ENCODE measurements around the gene TNS1.

The TNS1 gene

GRCh38 chr2:217849154-217849975 is 153.4 kb downstream of the TNS1 start:
- DNase-seq (ENCODE audit: low read depth in 2 of 2): no peak

GRCh38 chr2:217848351-217848957 is 154.3 kb downstream of the TNS1 start:
- DNase-seq (ENCODE audit: low read depth in 2 of 2): no peak

GRCh38 chr2:217847552-217848350 is 155.0 kb downstream of the TNS1 start:
- DNase-seq (ENCODE audit: low read depth in 2 of 2): no peak

GRCh38 chr2:217847115-217847514 is 155.7 kb downstream of the TNS1 start:
- DNase-seq (ENCODE audit: low read depth in 2 of 2): no peak

- no peak for DNase-seq (ENCODE audit: low read depth in 2 of 2)
Measured at GRCh38 chr2:217846321-217846743, 156.5 kb downstream of the TNS1 start.

GRCh38 chr2:217845301-217845700 is 157.5 kb downstream of the TNS1 start:
- no peak for DNase-seq (ENCODE audit: low read depth in 2 of 2)

GRCh38 chr2:217844696-217845095 is 158.1 kb downstream of the TNS1 start:
- DNase-seq (ENCODE audit: low read depth in 2 of 2): no peak

- no peak for DNase-seq (ENCODE audit: low read depth in 2 of 2)
Measured at GRCh38 chr2:217843324-217843723, 159.5 kb downstream of the TNS1 start.

- no peak for DNase-seq (ENCODE audit: low read depth in 2 of 2)
Measured at GRCh38 chr2:217842017-217842416, 160.8 kb downstream of the TNS1 start.

GRCh38 chr2:217840522-217840921 is 162.3 kb downstream of the TNS1 start:
- DNase-seq (ENCODE audit: low read depth in 2 of 2): no peak

- DNase-seq (ENCODE audit: low read depth in 2 of 2): no peak
Measured at GRCh38 chr2:217839750-217840107, 163.1 kb downstream of the TNS1 start.

GRCh38 chr2:217839073-217839749 is 163.6 kb downstream of the TNS1 start:
- DNase-seq (ENCODE audit: low read depth in 2 of 2): no peak

GRCh38 chr2:217838409-217838831 is 164.4 kb downstream of the TNS1 start:
- DNase-seq (ENCODE audit: low read depth in 2 of 2): no peak

GRCh38 chr2:217837530-217837929 is 165.3 kb downstream of the TNS1 start:
- DNase-seq (ENCODE audit: low read depth in 2 of 2): no peak

- no peak for DNase-seq (ENCODE audit: low read depth in 2 of 2)
Measured at GRCh38 chr2:217836901-217837491, 165.8 kb downstream of the TNS1 start.

GRCh38 chr2:217835931-217836891 is 166.6 kb downstream of the TNS1 start:
- DNase-seq (ENCODE audit: low read depth in 2 of 2): no peak

GRCh38 chr2:217834744-217835513 is 167.9 kb downstream of the TNS1 start:
- DNase-seq (ENCODE audit: low read depth in 2 of 2): no peak

- no peak for DNase-seq (ENCODE audit: low read depth in 2 of 2)
Measured at GRCh38 chr2:217834057-217834620, 168.7 kb downstream of the TNS1 start.

GRCh38 chr2:217833439-217833838 is 169.4 kb downstream of the TNS1 start:
- no peak for DNase-seq (ENCODE audit: low read depth in 2 of 2)

Measured in stimulated activated CD8-positive, alpha-beta memory T cell treated with anti-CD3 and anti-CD28 coated beads, Interleukin-15, amount 100 ng/mL, for 4 hours (primary cell).